Spleen (tissue), 7 donors: Measurements from ENCODE around the gene WDR70.

Experiments used
- POLR2A ChIP-seq, 3 donors: fragments of 450-650 bp; IDR thresholded peaks; one replicate each; pipeline ENCODE4 v1.5.1; 2017; ENCODE audit warnings: antibody characterized with exemption in 3 of 3, mild to moderate bottlenecking in 1 of 3
- TF ChIP-seq, protein P1 (sequence below), 11 experiments: fragments of 200-600 bp in 7 of 11; fragments of 450-650 bp in 4 of 11; sonication (generic) in 4 of 11; IDR thresholded peaks in 8 of 11; conservative IDR thresholded peaks in 3 of 11; 1 replicate in 7 of 11; 2 replicates in 4 of 11; pipeline versions ENCODE4 v1.4.0 to v1.8.0; 2016 to 2021; ENCODE audit warnings: antibody characterized with exemption in 11 of 11, inconsistent platforms in 4 of 11, mild to moderate bottlenecking in 1 of 11
- donor health status: DM: no; HTN: no; CAD: no; lungs with moderate emphysema.
- donor health status: DM: no; HTN: no; CAD: no.
- donor health status: DM: no; HTN: no; CAD: no.

DNA sequence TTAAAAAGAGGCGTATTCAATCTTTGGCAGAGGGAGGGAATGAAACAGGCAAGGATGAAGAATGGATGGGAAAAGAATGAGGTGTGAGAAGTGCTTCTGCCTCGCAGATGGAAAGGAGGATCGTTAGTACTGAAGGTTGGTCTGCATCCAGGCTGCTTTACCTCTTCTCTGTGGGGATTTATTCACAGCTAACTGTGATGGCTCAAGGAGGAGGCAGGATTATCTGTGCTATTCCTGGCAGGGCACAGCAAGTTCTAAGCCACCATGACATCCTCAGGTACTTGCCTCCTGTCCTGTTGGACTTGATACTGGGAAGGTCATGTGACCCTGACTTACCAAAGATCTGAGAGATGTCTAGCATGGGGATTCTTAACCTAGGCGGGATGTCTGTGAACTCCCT is 376.5 kb downstream of the WDR70 start:
- TF ChIP-seq, protein P1, sequence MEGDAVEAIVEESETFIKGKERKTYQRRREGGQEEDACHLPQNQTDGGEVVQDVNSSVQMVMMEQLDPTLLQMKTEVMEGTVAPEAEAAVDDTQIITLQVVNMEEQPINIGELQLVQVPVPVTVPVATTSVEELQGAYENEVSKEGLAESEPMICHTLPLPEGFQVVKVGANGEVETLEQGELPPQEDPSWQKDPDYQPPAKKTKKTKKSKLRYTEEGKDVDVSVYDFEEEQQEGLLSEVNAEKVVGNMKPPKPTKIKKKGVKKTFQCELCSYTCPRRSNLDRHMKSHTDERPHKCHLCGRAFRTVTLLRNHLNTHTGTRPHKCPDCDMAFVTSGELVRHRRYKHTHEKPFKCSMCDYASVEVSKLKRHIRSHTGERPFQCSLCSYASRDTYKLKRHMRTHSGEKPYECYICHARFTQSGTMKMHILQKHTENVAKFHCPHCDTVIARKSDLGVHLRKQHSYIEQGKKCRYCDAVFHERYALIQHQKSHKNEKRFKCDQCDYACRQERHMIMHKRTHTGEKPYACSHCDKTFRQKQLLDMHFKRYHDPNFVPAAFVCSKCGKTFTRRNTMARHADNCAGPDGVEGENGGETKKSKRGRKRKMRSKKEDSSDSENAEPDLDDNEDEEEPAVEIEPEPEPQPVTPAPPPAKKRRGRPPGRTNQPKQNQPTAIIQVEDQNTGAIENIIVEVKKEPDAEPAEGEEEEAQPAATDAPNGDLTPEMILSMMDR (IDR thresholded peaks at IDR 0.05 in 8 of 11, conservative IDR thresholded peaks at IDR 0.05 in 3 of 11), result no peak
- no peak for TF ChIP-seq POLR2A (IDR thresholded peaks at IDR 0.05)
